Stimulated activated CD4-positive, alpha-beta T cell treated with anti-CD3 and anti-CD28 coated beads, Interleukin-2, amount 100 ng/mL, for 24 hours (primary cell): ENCODE measurements around the gene THRSP.
"Not testable (repeated sequence)": the region's sequence is repeated elsewhere in the genome, so short reads cannot be mapped to it uniquely, and the experiment has no call there.

Experiments used
- DNase-seq, 2 donors: peaks; one replicate each; pipeline ENCODE4 v3.0.0-alpha.2; 2020

THRSP gene

DNA sequence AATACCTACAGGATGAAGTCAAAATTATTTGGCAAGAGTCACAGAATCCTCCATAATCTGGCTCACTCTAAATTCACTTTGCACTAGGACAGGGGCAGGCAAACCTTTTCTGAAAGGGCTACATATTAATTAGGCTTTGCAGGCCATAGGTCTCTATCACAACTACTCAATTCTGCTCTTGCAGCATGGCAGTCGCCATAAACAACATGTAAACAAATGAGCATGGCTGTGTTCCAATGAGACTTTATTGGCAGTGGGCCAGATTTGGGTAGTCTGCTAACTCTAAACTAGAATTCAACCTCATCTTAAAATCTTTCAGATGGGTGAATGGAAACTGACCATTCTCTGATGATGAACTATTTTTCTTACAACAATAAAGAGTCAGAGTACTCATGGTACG lies 5.8 kb downstream of the THRSP start:
- DNase-seq, result no peak

DNA sequence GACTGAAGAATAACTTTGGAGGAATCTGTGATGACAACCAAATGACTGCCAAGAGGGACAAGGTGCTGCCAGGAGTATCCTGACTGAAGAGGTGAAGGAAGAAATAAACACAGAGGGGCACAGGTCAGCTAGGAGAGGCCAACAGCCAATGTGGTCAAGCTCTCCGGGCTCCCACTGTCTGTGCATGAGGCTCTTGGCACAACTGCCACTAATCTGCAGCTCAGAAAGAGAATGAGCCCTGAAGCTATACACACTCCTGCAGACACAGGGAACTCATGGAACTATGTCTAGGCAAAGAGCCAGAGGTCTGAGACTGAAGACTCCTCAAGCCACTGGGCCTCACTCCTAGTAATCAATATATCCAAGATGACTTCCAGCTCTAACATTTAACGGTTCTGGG lies 7.0 kb downstream of the THRSP start:
- DNase-seq, result no peak

DNA sequence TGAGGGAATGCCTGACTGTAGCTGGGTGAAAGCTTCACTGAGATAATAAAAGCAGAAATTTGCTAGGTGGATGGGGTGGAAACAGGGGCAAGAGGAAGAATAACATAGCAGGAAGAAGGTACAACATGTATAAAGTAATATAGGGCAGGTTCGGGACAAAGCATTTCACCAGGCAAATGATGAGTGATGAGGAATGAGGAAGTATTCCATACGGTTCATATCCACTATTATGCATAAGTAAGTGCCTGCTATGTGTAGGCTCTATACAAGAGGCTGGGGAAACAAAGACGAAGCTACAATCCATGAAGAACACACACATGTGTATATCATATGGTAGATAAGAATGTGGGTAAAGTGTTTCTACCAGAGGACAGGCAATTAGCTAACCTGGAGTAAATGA lies 8.1 kb downstream of the THRSP start:
- no peak for DNase-seq

DNA sequence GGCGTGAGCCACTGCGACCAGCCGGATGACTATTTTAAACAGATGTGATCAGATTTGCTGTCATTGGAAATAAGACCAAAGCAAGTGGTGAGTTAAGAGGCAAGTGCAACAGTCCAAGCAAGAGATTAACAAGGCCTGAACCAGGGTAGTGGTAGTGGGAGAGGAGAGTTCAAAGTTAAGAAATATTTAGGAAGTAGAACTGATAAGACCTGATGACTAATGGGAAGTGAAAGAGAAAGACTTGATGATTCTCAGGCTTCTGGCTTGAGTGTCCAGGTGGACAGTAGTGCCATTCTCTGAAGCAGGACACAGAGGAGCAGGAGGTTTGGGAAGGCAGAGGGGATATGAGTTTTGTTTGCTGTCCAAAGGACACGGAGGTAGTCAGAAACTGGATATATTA lies 8.8 kb downstream of the THRSP start:
- DNase-seq, result no peak

GRCh38 chr11:78074756-78075155 lies 11.1 kb downstream of the THRSP start:
- DNase-seq, result no peak

GRCh38 chr11:78076733-78077403 lies 13.2 kb downstream of the THRSP start:
- DNase-seq, result no peak

- not testable (repeated sequence) for DNase-seq
These were observed 13.9 kb downstream of the THRSP start for GRCh38 chr11:78077592-78077991.

GRCh38 chr11:78078218-78079167 lies 14.8 kb downstream of the THRSP start:
- DNase-seq, result no peak

GRCh38 chr11:78079232-78080083 lies 15.8 kb downstream of the THRSP start, which contains the start of gene NDUFC2:
NDUFC2 (minus strand) TSS chr11:78079862; CDS start chr11:78079744, 118 bp downstream.
- peak; percentile 73 to 78 for DNase-seq

DNA sequence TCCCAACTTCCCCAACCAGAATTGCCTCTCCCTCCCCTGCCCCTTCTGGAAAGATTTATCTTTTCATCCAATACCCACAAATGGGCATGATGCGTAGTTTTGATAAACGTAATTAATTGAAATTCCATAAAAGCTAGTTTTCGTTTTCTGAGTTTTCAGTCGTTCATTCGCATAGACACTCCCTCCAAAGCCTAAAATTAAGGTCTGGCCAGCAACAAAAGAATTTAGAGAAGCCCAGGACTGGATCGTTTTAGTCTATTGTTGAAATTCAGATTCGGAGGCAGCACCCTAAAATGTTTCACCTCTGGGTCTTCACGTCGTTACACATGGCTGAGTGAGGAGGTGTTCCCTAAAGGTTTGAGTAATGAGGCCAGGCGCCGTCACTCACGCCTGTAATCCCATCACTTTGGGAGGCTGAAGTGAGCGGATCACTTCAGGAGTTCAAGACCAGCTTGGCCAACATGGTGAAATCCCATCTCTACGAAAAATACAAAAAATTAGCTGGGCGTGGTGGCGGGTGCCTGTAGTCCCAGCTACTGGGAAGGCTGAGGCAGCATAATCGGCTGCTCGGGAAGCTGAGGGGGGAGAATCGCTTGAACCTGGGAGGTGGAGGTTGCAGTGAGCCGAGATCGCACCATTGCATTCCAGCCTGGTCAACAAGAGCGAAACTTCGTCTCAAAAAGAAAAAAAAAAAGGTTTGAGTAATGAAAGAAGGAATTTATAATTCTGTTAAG lies 16.6 kb downstream of the THRSP start:
- no peak for DNase-seq

- DNase-seq, result no peak
These were observed 17.3 kb downstream of the THRSP start for GRCh38 chr11:78080818-78081495.

GRCh38 chr11:78081583-78081982 lies 17.9 kb downstream of the THRSP start:
- no peak for DNase-seq

- no peak for DNase-seq
These were observed 18.5 kb downstream of the THRSP start for GRCh38 chr11:78082146-78082545.

GRCh38 chr11:78083021-78083420 lies 19.4 kb downstream of the THRSP start:
- DNase-seq, result no peak

- not testable (repeated sequence) for DNase-seq
These were observed 20.8 kb downstream of the THRSP start for GRCh38 chr11:78084506-78084905.

- DNase-seq, result no peak
These were observed 22.3 kb downstream of the THRSP start for GRCh38 chr11:78085972-78086371.

GRCh38 chr11:78086521-78087074 lies 22.9 kb downstream of the THRSP start:
- not testable (repeated sequence) for DNase-seq

DNA sequence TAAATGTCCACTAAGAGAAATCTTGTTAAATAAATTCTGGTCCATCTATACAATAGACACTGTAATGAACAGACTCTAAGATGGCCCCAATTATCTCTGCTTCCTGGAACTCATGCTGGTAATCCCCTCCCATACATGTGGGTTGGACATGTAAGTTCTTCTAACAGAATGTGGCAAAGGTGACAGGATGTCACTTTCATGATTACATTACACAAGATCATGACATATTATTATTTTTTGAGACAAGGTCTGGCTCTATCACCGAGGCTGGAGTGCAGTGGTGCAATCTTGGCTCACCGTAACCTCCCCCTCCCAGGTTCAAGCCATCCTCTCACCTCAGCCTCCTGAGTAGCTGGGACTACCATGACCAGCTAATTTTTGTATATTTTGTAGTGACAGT lies 30.6 kb downstream of the THRSP start:
- no peak for DNase-seq

DNA sequence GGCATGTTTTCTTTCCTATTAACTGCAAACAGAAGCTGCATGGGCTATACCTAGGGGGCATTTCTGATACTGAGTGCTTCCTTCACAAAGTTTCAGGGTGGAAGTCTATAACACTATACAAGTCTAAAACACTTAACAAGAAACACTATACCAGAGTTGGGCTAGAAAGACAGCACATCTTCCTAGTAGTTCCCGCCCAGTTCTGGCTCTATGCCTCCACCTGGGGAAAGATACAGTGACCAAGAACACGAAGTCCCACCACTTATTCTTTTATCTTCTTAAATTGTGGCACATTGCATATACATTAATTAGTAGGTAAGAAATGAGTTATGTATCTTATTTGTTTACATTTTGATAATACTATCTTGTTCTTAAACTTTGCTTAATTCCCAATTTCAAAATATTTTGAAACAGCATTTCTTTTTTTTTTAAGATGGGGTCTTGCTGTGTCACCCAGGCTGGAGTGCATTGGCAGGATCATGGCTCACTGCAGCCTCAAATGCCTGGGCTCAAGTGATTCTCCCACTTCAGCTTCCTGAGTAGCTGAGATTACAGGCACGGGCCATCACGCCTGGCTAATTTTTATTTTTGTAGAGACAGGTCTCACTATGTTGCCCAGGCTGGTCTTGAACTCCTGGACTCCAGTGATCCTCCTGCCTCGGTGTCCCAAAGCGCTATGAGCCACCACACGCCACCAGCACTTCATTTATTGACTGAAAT lies 34.2 kb downstream of the THRSP start:
- no peak for DNase-seq

DNA sequence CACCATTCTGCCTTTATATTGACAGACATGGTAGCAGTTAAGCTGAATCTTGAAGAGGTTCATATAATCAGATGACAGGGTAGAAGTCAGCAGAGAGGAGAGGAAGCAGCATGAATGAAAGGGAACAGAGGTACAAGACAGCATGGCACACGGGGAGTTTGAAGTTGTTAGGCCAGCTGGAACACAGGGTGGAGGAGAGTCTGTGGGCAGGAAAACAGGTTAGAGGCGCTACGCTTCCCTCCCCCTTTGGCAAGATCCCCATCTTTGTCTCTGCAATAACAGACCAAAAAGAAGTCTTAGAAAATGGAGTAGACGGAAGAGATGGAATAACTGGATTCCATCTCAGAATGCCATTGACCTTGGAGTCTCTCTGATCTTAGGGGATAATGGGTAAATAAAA lies 36.0 kb downstream of the THRSP start:
- DNase-seq, result no peak

GRCh38 chr11:78100261-78100660 lies 36.6 kb downstream of the THRSP start:
- no peak for DNase-seq
